Kasumi-1 (cell line): Measurements from ENCODE around the gene BCL2L2.
"Not testable (repeated sequence)": the region's sequence is repeated elsewhere in the genome, so short reads cannot be mapped to it uniquely, and the experiment has no call there.

Experiments
- DNase-seq, 2 experiments: peaks; one replicate each; lab custom pipeline; 2025; lab: John Stamatoyannopoulos, UW

The BCL2L2 gene

DNA sequence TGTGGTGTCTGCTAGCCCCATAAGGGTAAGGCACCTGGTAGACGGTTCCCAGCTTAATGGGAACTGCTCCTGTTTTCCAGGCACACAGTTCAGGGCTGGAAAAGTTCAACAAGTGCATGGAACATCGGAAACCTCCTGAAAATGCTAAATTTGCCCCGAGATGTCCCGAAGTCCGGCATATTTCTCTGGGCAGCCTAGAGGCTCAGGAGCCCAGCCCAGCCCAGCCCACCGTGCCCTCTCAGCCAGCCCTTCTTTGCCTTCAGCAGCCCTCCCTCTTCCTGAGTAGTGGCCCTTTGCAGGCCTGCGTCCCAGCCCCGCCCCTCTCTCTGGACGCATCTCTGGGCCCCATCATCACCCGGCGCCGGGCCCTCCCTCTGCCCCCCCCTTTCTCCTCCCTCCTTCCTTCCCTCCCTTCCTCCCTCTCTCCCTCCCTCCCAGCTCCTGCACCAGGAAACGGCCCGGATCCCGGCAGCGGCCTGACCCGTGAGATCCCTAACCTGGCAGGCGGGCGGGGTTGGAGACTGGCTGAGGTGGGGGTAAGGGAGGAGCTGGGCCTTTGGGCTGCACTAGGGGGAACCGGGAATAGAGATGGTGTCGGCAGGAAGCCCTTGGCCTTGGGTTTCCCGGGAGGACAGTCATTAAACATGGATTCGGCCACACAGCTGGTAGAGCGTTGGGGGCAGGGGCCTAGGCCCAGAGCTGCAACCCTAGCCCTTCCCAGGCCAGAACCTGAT, at the start of gene BCL2L2:
BCL2L2 (plus strand) TSS at position 422 of the 734 bp plus-strand sequence. CDS start 935 bp downstream, outside the sequence.
- peak; percentile 80 for DNase-seq

- DNase-seq = no peak
Measured at GRCh38 chr14:23258256-23258655, 48.4 kb upstream of the BCL2L2 start.

- DNase-seq = no peak
Measured at GRCh38 chr14:23259426-23259825, 47.2 kb upstream of the BCL2L2 start.

DNA sequence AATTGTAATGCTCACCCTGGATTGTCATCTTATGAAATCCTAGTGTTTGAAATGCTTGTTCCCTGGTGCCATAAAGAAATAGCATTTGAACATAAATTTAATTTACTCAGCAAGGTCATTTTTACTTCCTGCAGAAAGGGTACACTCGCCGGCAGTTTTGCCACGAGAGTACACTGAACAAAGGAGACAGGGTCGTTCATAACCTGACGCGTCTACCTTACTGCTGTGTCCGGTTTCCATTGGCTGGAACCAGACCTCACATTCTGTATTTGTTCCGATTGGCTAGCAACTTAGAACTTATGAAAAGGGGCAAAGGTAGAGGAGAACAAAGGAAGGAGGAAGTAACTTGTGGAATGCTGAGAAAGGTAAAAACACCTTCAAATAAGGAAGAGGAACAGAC, 45.8 kb upstream of the BCL2L2 start:
- DNase-seq = not testable (repeated sequence)

DNA sequence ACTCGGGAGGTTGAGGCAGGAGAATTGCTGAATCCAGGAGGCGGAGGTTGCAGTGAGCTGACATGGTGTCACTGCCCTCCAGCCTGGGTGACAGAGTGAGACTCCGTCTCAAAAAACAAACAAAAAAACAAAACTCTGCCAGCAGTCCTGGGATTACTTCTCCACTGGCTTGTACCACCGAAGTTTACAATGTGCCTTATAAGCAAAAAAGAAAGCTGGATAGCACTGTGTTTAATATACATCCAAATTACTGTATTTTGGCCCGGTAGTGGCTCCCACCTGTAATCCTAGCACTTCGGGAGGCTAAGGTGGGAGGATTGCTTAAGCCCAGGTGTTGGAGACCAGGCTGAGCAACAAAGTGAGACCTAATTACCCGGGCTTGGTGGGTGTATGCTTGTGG, 37.4 kb upstream of the BCL2L2 start:
- DNase-seq = no peak

- no peak for DNase-seq
Measured at GRCh38 chr14:23275412-23275811, 31.2 kb upstream of the BCL2L2 start.

DNA sequence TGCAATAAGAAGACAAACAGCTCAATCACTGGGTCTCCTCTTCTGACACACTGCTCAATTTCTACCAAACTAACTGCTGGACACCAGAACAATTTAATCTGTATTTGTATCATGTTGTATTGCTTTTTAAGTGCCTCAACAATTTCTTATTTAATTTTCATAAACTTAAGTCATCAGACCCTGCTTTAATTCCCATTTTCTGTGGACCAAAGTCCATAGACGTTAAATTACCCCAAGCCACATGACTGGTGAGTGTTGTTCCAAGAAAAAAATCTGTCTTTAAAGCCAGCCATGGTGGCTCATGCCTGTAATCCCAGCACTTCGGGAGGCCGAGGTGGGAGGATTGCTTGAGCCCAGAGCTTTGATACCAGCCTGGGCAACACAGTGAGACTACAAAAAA, 29.4 kb upstream of the BCL2L2 start:
- no peak for DNase-seq

DNA sequence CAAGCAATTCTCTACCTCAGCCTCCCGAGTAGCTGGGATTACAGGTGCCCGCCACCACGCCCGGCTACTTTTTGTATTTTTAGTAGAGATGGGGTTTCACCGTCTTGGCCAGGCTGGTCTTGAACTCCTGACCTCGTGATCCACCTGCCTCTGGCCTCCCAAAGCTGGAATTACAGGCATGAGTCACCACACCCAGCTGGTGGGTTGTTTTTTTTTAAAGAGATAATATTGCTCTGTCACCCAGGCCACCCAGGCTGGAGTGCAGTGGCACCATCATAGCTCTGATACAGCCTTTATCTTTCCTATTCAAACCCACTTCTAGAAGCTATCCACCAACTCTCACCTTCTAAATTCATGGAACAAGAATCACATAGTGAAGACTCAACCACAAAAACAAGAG, 28.7 kb upstream of the BCL2L2 start:
- DNase-seq = not testable (repeated sequence)

DNA sequence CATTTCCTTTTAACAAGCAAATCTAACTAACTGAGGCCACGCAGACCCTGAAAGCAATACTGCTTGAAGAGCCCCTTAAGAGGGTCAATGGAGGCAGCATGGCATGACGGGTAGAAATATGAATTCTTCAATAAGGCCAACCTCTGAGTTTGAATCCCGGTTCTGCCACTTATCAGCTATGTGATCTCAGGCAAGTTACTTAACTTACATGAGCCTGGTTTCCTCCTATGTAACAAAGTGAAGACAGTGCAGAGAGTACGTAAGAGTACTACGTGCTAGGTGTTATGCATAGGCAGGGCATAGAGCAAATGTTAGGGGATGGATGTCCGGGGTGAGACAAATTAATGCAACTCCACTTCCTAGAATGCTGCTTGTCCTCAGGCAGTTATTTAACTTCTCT, 25.4 kb upstream of the BCL2L2 start:
- no peak for DNase-seq

DNA sequence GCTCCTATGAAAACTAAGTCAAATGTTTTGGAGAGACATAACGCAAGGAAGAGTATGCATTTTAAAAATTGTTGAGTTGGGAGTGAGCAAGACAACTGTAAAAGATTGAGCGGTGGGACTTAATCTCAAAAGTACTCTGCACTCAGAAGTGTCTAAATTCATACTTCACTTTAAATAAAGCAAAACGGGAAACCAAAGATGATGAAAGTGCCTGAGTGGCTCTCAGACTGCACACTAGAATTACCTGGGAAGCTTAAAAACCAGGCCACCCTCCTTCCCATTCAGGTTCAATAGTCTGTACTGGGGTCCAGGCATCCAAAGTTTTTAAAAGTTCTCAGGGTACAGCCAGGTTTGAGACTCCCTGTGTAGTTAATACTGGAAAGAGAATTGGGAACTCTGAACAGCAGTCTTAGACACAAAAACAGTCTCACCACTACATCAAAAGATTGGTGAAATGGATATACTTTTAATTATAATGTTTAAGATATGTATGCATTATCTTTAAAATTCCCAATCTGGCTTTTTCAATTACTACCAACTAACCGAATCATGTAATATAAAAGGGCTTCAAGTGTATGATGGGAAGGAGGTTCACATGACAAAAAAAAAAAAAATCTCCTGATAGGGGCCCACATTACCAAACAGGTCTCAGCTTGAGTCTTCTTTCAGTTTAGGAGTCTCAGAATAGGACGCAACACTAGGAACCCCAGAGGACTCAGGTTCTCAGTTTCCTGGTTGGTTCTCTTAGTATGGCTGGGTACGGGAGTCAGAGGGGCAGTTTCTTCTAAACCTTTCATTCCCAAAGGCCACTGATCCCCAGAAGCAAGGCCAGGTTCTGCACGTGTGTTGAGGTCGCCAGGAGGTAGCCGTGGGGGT, 21.7 kb upstream of the BCL2L2 start:
- DNase-seq = peak; percentile 13 to 36

GRCh38 chr14:23285530-23286019, 21.1 kb upstream of the BCL2L2 start:
- peak; percentile 17 to 49 for DNase-seq

GRCh38 chr14:23286020-23286901, 20.4 kb upstream of the BCL2L2 start, which contains the start of gene HOMEZ:
TSS of gene HOMEZ (minus strand) at chr14:23286132. CDS start at chr14:23285952, 180 bp downstream.
- peak; percentile 97 for DNase-seq

- no peak for DNase-seq
Measured at GRCh38 chr14:23286902-23287479, 19.6 kb upstream of the BCL2L2 start.

- DNase-seq = peak; percentile 54 to 75
Measured at GRCh38 chr14:23294734-23295561, 11.7 kb upstream of the BCL2L2 start.

GRCh38 chr14:23296012-23296777, 10.4 kb upstream of the BCL2L2 start:
- no peak for DNase-seq

- DNase-seq = no peak
Measured at GRCh38 chr14:23297096-23297495, 9.5 kb upstream of the BCL2L2 start.

DNA sequence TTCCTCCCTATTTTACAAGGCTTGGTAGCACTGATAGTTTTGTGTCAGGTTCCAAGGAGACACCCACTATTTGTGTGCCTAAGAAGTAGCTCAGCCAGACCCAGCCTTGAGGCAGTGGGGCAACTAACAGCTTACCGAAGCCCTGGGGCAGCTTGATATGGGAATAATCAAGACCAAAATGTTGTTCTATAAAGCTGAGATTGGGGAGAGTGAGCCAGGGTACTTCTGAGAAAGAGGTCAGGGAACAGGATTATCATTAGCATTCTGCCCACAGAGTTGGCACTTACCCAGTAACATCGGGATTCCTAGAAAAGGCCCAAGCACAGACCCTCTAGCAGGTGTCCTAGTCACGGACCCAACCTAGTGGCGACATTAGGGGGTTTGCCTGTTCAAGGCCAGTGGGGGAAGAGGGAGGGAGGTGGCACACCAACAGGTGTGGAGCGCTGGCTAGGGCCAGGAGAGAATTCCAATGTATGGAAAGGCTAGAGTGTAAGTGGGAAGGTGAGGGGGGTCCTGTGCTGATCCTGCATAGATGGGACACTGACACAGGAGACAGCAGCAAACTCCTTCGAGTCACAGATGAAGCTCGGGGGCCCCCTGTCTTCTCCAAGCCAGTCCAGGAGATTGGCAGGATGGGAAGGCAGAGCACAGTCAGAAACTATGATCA, 8.9 kb upstream of the BCL2L2 start:
- no peak for DNase-seq

- peak; percentile 5 to 16 for DNase-seq
Measured at GRCh38 chr14:23299211-23299957, 7.2 kb upstream of the BCL2L2 start.
